ENCODE data around the gene COL10A1.

GRCh38 chr6:116070101-116070500 lies 55.8 kb downstream of the COL10A1 start:
- TF ChIP-seq POLR2A (IDR thresholded peaks at IDR 0.05) (no peak), CTCF (IDR thresholded peaks at IDR 0.05) (no peak)

Measured in esophagus squamous epithelium (tissue), 4 donors.